Lower leg skin (tissue), 4 donors: ENCODE measurements around the gene TTC16. TPM values are rescaled to one million over a fixed set of nuclear protein-coding genes. Genes with fewer than 3 reads are reported as not detected.

Source experiments
- DNase-seq, 2 donors: peaks; one replicate each; pipeline ENCODE4 v3.0.0-alpha.2; 2019; ENCODE audit warnings: low spot score in 2 of 2
- H3K4me3 ChIP-seq: fragments of 200-600 bp; sonication (generic); 2 replicates; pipeline ENCODE4 v1.5.1; 2017; ENCODE audit warnings: mild to moderate bottlenecking, low read depth; ENCODE audit not compliant: poor library complexity, severe bottlenecking
- POLR2A ChIP-seq, 2 donors: fragments of 450-650 bp; IDR thresholded peaks; one replicate each; pipeline ENCODE4 v1.6.1; 2016 to 2017; ENCODE audit warnings: antibody characterized with exemption in 2 of 2, mild to moderate bottlenecking in 1 of 2, moderate library complexity in 1 of 2
- WGBS, 2 donors: methylation state at CpG; one replicate each; pipeline ENCODE4 v1.1.5; 2018; 5-methylcytosine and 5-hydroxymethylcytosine counted together
- intact Hi-C: fragments of 100-400 bp; cut with DNase I; formaldehyde crosslinking; loops from one replicate; pipeline ENCODE4 v1.15.0; 2023; ENCODE audit warnings: low total_unique reads
- total RNA-seq, 4 donors: library from RNA; depleted of rRNA; stranded (reverse); fragments of >200 nt; gene quantifications; one replicate each; pipeline ENCODE4 v1.1.0, GENCODE V29; 2016
- TF ChIP-seq, protein P1 (sequence below), 3 donors: fragments of 450-650 bp; IDR thresholded peaks; one replicate each; pipeline ENCODE4 v1.5.1; 2016; ENCODE audit warnings: antibody characterized with exemption in 3 of 3, mild to moderate bottlenecking in 3 of 3, moderate library complexity in 2 of 3

The TTC16 gene
- total RNA-seq, 4 donors from 2014 or later = 0.25 TPM; not detected in 3

DNA sequence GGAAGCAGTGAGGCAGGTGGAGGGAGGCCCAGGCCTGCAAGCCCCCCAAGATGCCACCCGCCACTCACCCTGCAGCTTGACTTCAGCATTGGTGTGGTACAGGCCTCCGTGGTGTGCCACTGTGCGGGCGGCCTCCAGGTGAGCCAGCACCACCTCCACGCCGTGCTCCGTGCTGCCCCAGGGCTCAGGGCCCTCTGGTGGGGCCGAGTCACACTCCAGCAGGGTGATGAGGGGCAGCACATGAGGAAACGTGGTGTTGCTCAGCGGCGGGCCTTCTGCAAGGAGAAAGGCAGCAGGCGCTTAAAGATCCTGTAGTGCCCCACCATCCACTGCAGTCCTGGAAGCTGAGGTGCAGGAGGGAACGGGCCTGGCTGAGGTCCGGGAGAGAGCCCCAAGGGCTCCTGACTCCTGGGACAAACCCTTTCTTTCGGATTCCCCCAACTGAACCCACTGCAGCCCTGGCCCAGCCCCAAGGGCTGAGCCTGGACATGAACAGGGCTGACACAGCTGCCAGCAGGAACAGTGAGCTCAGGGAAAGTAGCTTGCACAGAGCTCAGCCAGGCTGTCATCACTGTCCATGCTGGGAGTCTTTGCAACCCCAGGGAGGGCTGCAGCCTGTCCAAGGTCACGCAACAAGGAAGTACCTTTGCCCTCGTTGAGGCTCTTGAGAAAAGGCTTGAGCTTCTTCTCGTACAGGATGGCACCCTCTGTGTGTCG is 23.9 kb downstream of the TTC16 start:
- WGBS, 2 donors = 58 to 59% methylated on average over 17 of the region's 19 CpGs
- DNase-seq = no peak
- no peak for TF ChIP-seq POLR2A (IDR thresholded peaks at IDR 0.05)
- TF ChIP-seq, protein P1, sequence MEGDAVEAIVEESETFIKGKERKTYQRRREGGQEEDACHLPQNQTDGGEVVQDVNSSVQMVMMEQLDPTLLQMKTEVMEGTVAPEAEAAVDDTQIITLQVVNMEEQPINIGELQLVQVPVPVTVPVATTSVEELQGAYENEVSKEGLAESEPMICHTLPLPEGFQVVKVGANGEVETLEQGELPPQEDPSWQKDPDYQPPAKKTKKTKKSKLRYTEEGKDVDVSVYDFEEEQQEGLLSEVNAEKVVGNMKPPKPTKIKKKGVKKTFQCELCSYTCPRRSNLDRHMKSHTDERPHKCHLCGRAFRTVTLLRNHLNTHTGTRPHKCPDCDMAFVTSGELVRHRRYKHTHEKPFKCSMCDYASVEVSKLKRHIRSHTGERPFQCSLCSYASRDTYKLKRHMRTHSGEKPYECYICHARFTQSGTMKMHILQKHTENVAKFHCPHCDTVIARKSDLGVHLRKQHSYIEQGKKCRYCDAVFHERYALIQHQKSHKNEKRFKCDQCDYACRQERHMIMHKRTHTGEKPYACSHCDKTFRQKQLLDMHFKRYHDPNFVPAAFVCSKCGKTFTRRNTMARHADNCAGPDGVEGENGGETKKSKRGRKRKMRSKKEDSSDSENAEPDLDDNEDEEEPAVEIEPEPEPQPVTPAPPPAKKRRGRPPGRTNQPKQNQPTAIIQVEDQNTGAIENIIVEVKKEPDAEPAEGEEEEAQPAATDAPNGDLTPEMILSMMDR (IDR thresholded peaks at IDR 0.05) = no peak
- no peak overlapping the region for H3K4me3 ChIP-seq
- intact Hi-C loops = loop anchor here (5.0 kb wide), 2 partner anchors 43 to 183 kb away; no protein-coding TSS in a partner anchor

DNA sequence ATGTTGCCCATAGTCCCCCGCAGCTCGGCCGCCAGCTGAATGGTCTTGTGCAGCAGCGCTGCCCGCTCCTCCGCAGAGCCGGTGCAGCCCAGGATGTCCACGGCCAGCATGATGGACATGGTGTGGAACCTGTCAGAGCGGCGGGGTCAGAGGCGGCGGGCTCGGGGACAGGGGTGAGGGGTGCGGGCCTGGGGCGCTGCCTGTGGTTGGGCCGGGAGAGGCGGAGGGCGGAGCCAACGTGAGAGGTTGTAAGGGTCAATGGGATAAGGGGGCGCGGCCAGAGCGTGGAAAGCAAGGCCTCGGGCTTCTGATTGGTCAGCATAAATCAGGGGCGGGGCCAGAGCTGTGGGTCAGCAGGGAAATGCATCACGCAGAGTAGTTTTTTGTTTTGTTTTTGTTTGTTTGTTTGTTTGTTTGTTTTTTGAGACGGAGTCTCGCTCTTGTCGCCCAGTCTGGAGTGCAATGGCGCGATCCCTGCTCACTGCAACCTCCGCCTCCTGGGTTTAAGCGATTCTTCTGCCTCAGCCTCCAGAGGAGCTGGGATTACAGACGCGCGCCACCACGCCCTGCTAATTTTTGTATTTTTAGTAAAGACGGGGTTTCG is 26.1 kb downstream of the TTC16 start:
- WGBS, 2 donors = 72 to 80% methylated on average over 37 to 38 of the region's 38 CpGs
- TF ChIP-seq, protein P1 (IDR thresholded peaks at IDR 0.05) = no peak
- TF ChIP-seq POLR2A (IDR thresholded peaks at IDR 0.05) = no peak
- peak; percentile 68 to 94 for DNase-seq
- intact Hi-C loops = no loop called here
- no peak overlapping the region for H3K4me3 ChIP-seq

DNA sequence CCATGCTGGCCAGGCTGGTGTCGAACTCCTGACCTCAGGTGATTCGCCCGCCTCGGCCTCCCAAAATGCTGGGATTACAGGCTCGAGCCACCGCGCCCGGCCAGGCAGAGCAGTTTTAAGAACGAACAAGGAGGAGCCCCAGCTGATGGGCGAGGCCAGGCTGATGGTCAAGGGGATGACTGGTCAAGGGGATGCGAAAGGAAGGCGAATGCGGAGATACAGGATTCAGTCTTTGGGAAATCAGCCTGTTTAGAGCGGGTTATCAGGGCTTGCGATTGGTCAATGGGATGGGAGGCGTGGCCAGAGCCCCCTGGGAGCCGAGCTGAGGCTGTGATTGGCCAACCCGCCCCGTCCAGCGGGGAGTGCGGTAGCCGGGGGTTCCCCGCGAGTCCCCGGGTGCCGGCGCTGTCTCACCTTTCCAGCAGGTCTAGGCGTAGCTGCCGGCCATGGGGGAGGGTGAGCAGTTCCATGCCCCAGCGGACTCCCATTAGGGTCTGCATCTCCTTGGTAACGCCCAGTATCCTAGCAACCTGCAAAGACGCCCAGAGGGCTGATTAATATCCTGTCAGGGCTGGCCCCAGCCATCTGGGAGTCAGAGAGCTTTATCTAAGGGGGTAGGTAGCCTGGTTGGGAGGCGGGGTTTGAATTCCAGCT is 26.7 kb downstream of the TTC16 start:
- intact Hi-C loops = no loop called here
- 40 to 49% methylated on average over 33 of the region's 33 CpGs for WGBS, 2 donors

DNA sequence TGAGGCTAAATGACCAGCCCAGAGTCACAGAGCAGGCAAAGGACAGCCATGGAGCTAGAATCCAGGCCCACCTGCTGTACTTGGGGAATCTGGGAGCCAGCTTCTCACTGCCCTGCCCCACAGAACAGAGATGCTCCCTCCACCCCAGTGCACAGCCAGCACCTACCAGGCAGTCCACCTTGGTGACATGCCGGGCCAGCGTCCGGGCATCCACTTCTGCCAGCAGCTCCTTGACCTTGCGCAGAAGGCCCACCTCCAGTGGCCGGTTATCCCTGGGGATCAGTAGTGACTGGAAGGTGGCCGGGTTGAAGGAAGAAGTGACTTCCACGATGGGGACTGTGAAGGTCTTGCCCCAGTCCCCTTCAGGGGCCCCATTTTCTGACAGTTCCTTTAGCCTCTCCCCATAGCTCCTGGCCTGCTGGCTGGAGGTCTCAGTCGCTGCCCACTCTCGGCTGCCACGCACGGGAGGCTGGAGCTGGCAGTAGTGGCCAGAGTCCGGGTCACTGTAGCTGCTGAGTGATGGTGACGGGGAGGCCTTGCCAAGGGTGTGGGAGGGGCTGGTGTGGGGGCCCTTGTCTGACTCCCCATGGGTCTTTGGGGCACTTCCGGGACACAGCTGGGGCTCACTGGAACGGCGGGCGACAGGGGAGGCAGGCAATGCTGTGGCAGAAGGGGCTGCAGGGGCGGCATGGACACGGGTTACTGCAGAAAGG is 28.7 kb downstream of the TTC16 start:
- WGBS, 2 donors = 93 to 94% methylated on average over 16 to 19 of the region's 19 CpGs

More for the DNA sequence above, 26.7 kb downstream of the TTC16 start:
- H3K4me3 ChIP-seq = no peak overlapping the region
- TF ChIP-seq POLR2A (IDR thresholded peaks at IDR 0.05) = no peak
- TF ChIP-seq, protein P1 (IDR thresholded peaks at IDR 0.05) = no peak
- DNase-seq = peak; percentile 73 to 94

DNA sequence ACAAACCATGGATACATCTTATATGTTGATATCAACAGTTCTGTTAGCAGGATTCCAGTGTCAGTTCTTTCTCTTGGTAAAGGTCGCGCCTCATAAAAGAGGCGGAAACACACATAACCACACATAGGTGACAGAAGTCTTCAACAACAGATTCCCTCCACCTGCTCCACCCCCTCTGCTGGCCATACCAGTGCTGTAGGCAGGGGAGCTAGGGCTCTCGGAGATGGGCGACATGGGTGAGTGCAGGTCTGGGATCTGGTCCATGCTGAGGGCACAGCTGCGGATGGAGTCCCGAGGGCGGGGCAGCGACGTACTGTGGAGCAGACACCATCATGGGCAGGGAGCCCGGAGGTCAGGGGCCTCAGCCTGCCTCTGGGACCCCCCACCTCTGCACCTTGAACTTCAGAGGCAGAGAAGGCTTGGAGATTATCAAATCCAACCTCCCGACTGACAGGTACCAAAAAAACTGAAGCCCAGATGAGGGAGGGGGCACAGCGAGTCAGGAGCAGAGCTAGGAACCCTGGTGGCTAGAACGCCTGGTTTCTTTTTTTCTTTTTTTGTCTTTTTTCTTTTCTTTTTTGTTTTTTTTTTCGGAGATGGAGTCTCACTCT is 31.2 kb downstream of the TTC16 start:
- H3K4me3 ChIP-seq = no peak overlapping the region
- no peak for TF ChIP-seq POLR2A (IDR thresholded peaks at IDR 0.05)
- TF ChIP-seq, protein P1 (IDR thresholded peaks at IDR 0.05) = no peak
- intact Hi-C loops = no loop called here
- no peak for DNase-seq
- 79 to 80% methylated on average over 14 to 15 of the region's 15 CpGs for WGBS, 2 donors

More for the DNA sequence above, 28.7 kb downstream of the TTC16 start:
- no peak for TF ChIP-seq POLR2A (IDR thresholded peaks at IDR 0.05)
- TF ChIP-seq, protein P1 (IDR thresholded peaks at IDR 0.05) = no peak
- no peak overlapping the region for H3K4me3 ChIP-seq
- intact Hi-C loops = no loop called here
- DNase-seq = no peak
